Fibroblast of skin of right quadriceps (primary cell): ENCODE results near the gene VWA3A.
"Not testable (repeated sequence)": the region's sequence is repeated elsewhere in the genome, so short reads cannot be mapped to it uniquely, and the experiment has no call there.

ENCODE experiments used
- DNase-seq: peaks from one replicate; pipeline ENCODE4 v3.0.0-alpha.2; 2013

The VWA3A gene

DNA sequence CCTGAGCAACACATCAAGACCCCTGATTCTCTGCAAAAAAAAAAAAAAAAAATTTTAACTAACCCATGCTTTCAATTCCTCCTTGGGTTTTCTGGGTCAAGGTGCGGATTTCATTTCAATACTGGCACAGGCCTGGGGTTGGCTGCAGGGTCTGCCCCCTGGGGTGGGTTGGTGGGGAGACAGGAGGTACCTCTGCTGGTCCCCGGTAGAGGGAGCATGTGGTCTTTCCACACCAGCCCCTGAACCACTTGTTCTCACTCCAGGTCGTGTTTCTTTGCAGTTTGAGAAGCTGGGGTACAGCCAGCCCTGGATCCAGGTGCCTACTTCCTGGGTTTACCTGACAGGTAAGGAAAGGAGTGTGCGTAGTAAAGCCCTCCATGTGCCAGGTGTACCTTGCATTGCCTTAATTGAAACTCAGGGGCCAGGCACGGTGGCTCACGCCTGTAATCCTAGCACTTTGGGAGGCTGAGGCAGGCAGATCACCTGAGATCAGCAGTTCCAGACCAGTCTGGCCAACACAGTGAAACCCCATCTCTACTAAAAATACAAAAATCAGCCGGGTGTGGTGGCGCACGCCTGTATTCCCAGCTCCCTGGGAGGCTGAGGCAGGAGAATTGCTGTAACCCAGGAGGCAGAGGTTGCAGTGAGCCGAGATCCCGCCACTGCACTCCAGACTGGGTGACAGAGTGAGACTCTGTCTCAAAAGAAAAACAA, 91.7 kb downstream of the VWA3A start:
- no peak for DNase-seq

DNA sequence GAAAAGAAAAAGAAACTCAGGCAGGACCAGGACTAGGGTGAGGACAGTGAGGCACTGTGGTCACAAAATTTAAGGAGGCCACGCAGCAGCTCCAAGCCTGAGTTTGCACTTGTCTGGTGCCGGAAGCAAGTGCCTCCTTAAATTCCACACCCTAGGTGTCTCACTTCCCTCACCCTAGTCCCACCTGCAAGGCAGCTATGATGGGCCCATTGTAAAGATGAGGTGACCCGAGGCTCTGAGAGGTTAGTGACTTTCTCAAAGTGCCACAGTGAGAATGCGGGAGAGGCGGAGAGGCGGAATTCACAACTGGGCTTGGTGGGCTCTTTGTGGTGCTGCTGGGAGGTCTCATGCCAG, 92.3 kb downstream of the VWA3A start:
- DNase-seq: no peak

DNA sequence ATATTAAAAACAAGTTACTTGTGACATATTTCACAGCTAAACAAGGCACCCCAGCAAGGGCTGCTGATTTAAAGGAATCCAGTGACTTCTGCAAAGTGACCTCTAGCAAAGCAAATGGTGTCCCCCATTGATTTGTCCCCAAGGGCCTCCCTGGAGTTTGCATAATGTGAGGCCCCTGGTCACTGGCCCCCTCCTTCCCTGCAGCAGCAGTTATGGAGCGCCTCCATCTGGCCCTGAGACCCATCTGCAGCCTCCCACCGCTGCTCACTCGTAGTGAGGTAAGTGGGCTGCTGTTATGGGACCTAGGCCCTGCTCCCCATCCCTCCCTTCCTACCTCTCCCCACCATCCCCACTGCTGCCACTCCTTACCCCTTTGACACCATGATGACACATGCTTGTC, 94.2 kb downstream of the VWA3A start:
- DNase-seq: no peak

DNA sequence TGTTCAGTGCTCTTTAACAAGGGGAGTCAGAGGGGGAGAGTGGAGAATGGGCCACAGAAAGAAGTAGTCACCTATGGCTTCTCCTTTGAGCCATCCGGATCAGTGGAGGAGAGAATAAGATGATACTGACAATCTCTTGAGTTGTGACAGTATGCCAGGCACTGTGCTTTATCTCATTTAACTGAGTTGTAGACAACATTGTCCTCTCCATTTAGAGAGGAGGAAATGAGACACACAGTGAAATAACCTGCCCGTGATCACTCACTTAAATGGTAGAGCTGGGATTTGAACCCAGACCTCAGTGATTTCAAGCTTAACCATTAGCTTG, 95.9 kb downstream of the VWA3A start:
- DNase-seq: no peak

DNA sequence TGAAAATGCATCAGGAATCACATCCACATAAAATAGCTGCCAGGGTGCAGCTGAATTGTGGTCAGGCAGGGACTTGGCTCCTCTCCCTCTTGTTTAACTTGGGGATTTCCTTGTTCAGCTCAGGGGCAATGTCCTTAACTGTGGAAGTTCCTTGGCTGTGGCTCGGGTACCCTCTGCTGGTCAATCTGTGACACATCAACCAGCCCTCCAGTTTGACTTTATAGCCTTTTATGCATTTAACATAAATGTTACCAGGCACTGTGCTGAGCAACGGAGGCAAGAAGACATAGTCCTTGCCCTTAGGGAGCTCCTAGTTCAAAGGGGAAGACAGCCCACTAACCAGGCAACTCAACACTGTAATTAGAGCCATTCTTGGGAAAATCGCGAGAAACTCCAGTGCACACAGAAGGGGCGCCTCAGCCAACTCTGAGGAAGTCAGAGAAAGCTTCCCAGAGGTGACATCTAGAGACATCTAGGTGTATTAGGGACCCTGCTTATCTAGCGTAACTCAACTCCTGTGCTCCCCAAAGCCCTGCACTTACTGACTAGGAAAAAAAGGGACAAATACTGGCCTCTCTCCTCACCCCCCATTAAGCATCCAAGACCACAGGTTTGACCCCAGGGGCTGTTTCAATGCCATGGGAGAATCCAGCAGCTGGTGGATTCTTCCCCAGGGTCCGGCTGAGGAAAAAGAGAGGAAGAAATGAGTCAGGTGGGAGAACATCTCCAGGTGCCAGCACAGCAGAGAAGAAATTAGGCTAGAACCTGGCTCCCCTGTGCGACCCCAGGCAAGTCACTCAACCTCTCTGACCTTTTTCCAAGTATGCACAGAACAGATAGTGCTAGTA, 96.5 kb downstream of the VWA3A start:
- peak; percentile 82 for DNase-seq

DNA sequence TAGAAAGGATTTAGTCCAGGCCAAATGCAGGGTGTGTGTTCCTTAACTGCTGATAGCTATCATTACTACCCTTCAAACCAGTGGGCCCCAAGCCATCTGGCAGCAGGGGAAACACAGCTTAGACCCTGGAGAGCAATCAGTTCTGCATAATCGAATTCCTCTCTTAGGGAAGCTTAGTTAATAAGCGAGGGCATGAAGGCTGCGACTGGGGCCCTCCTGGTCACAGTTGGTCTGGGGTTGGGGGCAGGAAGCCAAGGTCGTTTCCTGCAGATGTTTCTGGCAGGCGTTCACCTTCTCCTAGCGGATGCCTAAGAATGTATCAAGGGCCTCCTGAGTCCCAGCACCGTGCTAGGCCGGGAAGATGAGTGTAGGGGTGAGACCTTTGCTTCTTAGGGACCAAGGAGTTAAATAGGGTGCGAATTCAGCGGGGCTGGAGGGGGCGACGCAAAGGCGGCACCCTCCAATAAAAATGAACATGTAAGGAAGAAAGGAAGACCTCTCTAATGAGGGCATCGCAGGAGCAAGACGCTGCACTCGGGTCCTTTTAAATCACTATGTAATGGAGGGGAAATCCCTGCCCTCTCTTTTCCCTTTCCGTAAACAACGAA, 97.2 kb downstream of the VWA3A start:
- DNase-seq: no peak

DNA sequence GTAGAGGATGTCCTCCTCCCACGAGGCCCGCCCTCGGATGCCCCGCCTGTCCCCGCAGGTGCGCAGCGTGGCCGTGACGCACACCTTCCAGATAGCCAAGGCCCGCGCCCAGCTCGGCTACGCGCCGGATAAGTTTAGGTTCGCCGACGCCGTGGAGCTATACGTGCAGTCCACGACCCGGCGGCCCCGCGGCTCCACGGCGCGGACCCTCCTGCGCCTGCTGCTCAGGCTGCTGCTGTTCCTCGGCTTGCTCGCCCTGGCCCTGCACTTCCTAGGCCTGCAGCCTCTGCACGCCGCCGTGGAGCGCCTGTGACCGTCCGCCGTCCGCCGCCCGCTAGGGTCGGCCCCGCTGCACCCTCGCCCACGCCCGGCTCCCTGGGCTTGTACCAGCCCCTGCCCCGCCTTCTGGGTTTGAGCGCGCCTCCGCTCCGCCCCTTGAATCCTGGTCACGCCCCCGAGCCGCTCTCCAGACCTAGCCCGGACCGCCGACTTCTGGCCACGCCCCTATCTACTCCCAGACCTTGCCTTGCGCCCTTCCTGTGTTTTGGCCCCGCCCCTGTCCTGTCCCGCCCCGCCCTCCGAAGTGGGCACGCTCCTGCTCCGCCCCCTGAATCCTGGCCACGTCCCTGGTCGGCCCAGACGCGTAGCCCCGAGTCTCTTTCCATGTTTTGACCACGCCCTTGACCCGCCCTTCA, 97.9 kb downstream of the VWA3A start:
- DNase-seq: no peak

DNA sequence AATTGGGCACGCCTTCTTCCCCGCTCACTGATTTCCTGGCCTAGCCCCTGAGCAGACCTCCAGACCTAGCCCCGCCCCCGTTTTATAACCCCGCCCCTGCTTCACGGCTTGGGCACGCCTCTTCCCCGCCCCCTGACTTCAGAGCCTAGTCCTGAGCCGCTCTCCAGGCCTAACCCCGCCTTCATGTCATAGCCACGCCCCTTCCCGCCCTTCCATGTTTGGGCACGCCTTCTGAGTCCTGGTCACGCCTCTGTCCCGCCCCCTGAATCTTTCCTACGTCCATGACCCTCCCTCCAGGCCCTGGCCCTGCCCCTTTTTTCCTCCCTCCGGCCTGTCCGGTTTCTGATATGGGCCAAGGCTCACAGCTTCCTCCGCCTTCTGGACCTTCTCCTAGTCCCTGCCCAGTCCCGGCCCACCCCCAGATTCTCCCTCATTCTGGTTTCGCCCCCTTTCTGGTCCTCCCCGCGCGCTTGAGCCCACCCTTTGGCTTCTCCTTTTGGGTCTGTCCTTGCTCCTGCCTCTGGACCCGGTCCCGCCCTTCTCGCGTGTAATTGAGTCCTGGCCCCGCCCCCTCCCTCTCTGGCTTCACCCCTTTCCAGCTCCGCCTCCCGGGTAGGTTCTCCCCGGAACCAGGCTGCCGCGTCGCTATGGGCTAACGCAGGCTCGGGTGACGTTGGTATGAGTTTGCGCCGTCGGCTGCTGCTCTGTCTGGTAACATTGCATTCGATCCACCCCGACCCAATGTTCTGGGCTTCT, 98.6 kb downstream of the VWA3A start:
- peak; percentile 99 for DNase-seq

DNA sequence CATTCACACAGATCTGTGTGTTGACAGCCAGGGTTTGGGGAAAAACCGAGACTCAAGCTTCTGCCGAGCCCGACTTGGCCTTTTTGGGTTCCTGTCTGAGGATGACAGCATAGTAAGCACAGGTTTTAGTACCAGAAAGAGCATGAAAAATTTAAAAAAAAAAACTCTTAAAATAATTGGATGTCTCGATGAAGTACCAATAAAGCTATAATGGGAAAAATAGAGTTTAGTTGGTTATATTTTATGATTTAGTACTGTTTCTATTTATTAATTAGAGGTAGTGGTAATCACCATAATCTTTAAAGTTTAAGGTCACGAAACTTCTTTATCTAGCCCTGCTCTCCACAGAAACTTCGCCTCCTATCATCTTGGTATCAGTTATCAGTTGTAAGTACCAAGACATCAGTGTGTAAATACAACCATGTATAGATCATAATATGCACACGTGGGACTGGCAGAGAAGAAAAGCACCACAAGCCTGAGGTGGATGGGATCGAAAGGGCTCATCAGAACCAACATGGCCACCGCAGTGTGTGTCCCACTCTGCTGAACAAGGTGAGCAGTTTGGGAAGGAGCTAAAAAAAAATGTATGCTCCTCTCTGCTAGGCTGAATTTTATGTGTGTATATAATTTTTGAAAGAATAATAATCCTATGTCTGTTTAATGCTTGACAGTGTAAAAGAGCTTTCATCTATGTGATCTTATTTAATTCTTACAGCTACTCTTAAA, 99.4 kb downstream of the VWA3A start:
- DNase-seq: no peak

DNA sequence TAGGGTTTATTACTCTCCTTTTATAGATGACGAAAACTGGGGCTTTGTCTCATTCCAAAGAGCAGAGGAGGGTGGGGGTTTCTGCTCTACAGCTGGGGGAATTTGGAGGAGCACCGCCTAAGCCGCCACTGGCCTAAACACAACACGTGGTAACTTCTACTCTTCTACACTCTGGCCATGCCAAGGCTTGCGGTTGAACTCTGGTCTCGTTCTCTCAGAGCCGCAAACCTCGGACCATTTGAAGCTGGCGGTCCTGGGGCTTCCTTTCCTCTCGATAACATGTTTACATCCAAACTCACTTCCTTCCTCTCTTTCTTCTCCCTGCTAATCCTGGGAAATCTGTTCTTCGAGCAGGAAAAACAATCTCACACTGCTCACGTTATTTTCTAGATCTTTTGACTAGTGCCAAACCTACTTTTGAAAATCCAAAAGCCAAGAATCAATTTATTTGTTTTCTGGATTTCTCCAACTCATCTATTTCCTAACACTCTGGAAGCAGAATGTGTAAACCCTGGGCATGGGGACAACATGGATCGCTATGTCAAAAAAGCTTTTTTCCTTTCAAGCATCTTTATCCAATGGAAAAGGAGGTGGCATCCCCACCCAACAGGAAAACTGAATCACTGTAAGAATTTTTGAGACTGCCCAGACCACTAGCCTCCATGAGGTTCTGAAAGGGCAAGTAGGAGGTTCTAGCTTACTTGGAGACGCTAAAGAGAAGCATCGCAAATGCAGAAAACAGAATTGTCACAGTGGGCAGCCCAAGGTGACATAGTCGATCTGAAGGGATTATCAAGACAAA, 100.1 kb downstream of the VWA3A start:
- peak; percentile 82 for DNase-seq

DNA sequence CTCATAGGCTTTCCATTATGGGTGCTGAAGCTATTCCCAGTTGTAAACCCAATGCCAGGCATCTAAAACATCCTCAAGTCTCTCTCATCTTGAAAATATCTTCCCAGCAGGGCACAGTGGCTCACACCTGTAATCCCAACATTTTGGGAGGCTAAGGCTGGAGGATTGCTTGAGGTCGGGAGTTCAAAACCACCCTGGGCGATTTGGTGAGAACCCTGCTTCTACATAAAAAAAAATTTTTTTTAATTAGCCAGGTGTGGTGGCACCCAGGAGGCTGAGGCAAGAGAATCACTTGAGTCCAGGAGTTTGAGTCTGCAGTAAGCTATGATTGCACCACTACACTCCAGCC, 100.7 kb downstream of the VWA3A start:
- no peak for DNase-seq

DNA sequence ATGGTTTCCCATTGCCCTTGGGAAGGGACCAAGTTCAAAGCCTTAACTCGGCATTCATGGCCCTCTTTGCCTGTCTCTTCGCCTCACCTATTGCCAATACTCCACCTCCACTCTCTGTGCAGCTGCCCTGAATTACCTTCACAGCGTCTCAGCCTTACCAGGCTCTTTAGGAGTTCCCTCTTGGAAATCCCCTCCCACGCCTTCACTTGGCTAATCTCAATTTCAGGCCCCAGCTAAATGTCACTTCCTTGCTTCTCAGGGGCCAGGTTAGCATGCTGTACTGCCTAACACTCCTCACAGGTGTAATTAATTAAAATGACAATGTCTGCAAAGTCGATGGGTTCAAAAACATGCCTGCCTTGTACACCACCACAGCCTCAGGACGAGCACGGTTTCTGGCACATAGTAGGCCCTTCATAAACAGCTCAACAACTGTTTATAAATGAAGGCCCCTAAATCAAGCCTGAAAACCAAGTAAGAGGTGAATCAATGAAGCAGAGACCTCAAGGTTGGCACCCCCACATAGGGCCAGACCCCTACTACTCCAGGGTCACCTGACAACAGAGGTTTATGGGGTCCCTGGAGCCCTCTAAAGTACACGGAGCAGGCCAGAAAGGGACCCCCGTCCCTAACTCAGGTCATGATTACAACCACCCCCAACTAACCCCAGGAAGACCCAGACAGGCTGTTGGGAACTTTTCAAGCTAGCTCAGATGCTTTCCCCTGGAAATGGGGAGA, 102.5 kb downstream of the VWA3A start:
- DNase-seq: no peak

DNA sequence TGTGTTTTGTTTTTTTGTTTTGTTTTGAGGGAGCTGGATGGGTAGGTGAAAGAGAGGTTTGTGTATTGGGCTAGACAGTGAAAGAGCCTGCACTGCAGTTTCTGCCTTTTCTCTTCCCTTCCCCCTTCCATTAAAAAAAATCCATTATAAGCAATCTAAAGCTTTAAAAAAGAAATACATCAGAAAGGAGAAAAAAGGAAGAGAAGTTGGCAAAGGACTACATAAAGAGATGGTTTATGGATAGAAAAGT, 103.0 kb downstream of the VWA3A start:
- no peak for DNase-seq

DNA sequence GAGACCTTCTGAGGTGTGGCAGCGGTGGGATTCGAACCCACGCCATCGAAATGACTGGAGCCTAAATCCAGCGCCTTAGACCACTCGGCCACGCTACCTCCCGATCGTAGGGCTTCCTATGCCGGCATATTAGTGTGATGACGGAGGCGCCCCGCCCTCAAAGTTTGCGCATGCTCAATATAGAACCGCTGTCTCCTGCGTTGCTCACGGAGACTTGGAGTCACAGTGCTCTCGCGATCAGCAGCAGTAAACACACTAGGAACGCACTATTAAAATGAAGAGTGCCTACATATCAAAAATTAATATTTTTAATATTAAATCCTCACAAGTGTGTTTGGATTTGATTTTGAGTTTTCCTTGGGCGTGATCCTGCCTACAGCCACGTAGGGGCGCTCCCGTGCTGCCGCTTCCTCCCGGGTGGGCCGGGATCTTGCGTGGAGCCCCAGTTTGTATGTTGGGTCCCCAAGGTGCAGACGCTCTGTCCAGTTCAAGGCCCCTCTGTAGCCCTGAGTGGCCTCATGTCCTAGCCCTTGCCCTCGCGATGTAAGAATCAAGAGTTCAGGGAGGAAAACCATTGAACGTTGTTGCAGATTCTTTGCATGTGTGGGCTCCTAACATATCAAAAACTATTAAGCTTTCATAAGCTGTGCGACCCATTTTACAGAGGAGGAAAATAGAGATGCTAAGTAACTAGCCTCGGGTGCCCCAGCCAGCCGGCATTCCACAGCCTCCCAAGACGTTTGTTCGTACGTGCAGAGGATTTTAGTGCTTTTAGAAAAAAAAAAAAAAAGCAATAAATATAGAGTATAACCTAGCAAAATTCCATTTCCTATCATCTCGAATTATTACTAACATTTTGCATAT, 103.6 kb downstream of the VWA3A start:
- peak; percentile 88 for DNase-seq

DNA sequence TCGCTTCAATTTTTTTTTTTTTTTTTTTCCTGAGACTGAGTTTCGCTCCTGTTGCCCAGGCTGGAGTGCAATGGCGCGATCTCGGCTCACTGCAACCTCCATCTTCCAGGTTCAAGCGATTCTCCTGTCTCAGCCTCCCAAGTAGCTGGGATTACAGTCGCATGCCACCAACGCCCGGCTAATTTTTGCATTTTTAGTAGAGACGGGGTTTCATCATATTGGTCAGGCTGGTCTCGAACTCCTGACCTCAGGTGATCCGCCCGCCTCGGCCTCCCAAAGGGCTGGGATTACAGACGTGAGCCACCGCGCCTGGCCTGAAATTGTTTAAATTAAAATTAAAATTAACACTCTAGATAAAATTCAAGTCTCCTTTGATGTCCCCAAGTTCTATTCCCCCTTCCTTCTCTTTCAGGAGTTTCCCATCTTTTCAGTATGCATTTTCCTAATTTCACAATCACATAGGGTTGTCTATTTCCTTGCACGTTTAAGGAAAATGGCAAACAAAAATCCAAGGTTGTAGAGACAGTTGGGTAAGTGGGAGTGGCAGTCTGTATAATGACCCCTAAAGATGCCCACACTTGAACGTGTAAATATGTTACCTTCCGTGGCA, 104.3 kb downstream of the VWA3A start:
- DNase-seq: not testable (repeated sequence)

DNA sequence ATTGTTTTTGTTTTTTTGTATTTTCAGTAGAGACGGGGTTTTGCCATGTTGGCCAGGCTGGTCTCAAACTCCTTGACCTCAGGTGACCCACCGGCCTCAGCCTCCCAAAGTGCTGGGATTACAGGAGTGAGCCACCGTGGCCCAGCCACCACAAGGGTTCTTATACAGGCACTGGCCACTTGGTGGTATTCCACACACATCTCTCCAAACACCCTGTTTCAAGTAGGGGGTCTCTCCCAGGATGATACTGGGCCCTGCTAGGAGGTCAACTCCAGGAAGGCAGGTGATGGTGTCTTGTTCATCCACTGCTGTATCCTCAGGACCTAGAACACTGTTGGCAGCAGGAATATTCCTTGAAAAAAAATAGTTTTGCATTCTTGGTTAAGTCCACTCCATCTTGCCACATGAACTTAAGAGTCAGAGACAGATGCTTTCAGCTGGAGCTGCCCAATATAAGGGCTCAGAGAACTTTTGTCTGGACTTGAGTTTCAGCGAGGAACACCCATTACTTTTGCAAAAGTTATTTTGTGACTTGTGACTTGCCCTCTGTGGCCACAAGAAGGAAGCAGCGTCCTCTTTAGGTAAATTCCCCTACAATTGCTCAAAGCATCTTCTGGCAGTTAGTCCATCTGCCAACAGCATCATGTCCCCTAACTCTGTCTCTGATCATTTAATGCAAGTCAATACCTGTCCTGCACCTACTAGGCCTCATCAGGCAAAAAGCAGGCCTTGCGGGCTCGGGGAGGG, 106.4 kb downstream of the VWA3A start:
- no peak for DNase-seq

DNA sequence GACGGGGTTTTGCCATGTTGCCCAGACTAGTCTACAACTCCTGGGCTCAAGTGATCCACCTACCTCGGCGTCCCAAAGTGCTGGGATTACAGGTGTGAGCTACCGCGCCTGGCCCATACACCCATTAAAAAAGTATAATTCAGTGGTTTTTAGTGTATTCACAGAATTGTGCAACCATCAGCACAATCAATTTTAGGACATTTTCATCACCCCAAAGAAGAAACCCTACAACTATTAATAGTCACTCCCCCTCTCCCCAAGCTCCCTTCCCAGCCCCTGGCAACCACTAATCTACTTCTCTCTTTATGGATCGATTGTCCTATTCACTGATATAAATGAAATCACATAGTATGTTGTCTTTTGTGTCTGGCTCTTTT, 109.9 kb downstream of the VWA3A start:
- no peak for DNase-seq

DNA sequence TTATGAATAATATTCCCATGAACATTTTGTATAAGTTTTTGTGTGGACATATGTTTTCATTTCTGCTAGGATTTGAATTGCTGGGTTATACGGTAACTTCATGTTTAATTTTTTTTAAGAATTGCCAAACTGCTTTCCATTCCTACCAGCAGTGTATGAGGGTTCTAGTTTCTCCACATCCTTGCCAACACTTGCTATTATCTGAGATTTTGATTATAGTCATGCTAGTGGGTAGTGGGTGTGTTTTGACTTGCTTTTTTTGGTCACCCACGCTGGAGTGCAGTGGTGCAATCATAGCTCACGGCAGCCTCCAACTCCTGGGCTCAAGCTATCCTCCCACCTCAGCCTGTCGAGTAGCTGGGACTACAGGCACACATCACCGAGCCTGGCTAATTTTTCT, 110.8 kb downstream of the VWA3A start:
- DNase-seq: no peak
